ENCODE measurements around the gene RPL37.
"Not testable (repeated sequence)": the region's sequence is repeated elsewhere in the genome, so short reads cannot be mapped to it uniquely, and the experiment has no call there.

RPL37 gene

DNA sequence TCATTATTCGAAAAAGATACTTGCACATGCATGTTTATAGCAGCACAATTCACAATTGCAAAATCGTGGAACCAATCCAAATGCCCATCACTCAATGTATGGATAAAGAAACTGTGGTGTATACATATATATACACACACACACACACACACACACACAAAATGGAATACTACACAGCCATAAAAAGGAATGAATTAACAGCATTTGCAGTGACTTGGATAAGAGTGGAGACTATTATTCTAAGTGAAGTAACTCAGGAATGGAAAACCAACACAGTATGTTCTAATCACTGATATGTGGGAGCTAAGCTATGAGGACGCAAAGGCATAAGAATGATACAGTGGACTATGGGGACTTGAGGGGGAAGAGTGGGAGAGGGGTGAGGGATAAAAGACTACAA lies 40.1 kb downstream of the RPL37 start:
- DNase-seq: not testable (repeated sequence)

DNA sequence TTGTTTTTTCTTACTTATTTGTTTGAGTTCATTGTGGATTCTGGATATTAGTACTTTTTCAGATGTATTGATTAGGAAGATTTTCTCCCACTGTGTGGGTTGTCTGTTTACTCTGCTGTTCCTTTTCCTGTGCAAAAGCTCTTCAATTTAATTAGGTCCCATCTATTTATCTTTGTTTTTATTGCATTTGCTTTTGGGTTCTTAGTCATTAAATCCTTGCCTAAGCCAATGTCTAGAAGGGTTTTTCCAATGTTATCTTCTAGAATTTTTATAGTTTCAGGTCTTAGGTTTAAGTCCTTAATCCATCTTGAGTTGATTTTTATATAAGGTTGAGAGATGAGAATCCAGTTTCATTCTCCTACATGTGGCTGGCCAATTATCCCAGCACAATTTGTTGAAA lies 40.7 kb downstream of the RPL37 start:
- DNase-seq: not testable (repeated sequence)

DNA sequence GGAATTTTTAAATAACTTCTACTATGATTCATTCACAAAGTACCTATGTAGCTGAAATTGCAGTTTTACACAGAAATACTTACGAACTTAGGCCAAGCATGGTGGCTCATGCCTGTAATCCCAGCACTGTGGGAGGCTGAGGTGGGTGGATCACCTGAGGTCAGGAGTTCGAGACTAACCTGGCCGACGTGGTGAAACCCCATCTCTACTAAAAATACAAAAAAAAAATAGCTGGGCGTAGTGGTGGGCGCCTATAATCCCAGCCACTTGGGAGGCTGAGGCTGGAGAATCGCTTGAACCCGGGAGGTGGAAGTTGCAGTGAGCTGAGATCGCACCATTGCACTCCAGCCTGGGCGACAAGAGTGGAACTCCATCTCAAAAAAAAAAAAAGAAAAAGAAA lies 42.3 kb downstream of the RPL37 start:
- not testable (repeated sequence) for DNase-seq

- no peak for DNase-seq
Observed at GRCh38 chr5:40791715-40792139, 43.3 kb downstream of the RPL37 start.

GRCh38 chr5:40790947-40791593 lies 44.0 kb downstream of the RPL37 start:
- DNase-seq: no peak

DNA sequence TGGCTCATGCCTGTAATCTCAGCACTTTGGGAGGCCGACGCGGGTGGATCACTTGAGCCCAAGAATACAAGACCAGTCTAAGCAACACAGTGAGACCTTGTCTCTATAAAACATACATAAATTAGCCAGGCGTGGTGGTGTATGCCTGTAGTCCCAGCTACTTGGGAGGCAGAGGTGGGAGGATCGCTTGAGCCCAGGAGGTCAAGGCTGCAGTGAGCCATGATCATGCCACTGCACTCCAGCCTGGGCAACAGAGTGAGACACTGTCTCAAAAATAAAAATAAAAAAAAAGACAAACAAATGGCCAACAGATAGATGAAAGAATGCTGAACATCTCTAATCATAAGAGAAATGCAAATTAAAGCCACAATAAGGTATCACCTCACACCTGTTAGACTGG lies 46.1 kb downstream of the RPL37 start:
- not testable (repeated sequence) for DNase-seq

DNA sequence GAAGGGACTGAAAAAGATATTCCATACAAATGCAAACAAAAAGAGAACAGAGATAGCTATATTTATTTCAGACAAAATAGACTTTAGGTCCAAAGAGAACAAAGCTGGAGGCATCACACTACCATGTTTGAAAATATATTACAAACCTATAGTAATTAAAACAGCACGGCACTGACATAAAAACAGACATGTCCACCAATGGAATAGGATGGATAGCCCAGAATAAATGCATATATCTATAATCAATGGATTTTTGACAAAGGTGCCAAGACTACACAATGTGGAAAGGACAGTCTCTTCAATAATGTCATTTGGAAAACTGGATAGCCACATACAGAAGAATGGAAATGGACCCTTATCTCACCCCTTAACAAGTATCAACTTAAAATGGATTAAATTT lies 47.0 kb downstream of the RPL37 start:
- DNase-seq: no peak

DNA sequence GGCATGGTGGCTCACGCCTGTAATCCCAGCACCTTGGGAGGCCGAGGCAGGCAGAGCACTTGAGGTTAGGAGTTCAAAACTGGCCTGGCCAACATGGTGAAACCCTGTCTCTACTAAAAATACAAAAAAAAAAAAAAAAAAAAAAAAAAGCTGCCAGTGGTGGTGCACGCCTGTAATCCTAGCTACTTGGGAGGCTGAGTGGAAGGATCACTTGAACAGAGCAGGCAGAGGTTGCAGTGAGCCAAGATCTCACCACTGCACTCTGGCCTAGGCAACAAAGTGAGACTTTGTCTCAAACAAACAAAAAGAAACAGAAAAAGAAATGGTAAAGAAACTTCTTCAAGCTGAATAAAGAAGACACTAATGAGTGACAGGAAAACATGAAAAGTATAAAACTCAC lies 48.4 kb downstream of the RPL37 start:
- DNase-seq: not testable (repeated sequence)

DNA sequence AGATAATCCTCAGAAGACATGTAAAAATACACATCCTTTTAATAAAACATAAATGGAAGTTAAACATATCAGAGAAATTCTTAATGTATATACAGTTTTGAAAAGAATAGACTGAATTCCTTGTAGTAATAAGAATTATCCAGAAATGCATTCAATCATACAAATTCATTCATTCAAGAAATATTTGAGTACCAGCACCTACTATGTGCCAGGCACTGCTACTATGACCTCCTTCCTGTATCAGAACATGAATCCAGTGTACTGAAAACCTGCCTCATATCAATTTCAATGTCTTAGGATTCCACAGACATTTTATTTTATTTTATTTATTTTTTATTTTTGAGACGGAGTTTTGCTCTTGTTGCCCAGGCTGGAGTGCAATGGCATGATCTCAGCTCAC lies 50.1 kb downstream of the RPL37 start:
- no peak for DNase-seq

GRCh38 chr5:40784027-40784653 lies 50.9 kb downstream of the RPL37 start:
- no peak for DNase-seq

DNA sequence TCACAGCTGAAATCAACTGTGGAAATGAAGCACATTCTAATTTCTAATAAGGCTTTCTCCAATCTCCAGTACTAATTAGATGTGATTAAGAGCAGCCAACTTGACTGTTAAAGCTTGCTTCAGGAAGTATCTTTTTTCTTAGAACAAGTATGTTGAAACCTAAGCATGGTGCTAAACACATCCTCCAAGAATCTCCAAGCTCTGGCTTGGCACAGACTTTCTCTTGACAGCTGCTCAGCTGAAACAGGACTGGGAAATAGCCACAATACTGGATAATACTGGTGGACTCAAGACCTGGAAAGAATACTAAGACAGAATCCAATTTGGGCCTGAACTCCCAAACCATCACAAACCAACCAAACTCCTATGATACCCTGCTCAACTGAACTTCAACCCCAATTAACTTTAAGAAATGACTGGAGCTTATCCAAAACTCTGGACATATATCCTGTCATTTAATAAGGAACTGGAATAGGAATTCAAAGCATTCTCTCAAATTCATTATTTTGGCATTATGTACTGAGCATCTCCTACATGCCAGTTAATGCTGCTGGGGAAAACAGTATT lies 53.1 kb downstream of the RPL37 start:
- DNase-seq: no peak

DNA sequence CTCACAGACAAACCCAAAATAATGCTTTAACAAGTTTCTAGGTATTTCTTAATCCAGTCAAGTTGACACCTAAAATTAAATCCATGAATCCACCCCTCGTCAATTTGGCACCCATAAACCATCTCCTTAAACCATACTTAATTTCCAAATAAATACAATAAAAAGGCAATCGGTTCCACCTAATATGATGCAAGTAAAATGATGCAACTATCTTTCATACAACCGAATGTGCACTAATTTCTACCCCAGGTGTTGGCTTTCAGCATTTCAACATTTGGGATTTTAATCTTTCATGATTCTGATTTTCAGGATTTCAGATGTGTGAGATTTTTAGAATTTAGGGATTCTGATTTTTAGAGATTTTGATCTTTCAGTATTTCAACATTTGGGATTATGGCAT lies 54.2 kb downstream of the RPL37 start:
- DNase-seq: no peak

GRCh38 chr5:40780199-40780598 lies 54.8 kb downstream of the RPL37 start:
- no peak for DNase-seq

DNA sequence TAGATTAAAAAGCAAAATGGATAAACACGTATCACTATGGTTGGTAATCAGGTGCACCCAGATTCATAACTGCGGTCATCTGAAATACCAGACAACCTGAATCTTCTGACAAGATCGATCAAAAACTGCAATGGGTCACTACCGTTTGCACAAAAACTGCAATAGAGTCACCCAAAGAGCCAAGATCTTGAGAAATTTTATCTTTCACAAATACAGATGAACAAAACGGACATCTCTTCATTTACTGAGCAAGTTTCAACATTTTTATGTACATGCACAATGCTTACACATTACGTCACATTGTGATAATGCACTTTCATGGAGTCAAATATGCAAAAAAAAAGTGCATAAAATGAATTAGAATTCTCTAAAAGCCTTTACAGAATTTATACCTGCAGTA lies 55.5 kb downstream of the RPL37 start:
- DNase-seq: no peak

GRCh38 chr5:40778133-40778532 lies 56.9 kb downstream of the RPL37 start:
- DNase-seq: no peak

DNA sequence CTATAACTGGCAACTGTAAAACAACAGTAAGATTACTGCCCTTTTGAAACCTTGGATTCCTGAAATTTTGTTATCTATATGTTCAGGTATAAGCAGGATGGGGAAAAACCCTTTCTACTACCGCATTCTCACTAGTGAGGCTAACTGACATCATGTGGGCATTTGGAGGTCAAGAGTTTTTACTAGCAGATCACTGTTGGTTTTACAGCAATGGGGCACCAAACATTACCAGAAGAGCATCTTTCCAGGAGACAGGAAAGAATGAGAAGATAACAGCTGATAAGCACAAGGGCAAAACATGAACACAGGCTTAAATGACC lies 58.4 kb downstream of the RPL37 start:
- no peak for DNase-seq

GRCh38 chr5:40775846-40776657 lies 59.0 kb downstream of the RPL37 start:
- DNase-seq: no peak
